Breast epithelium (tissue), 4 donors: Measurements from ENCODE around the gene NEK4. TPM values are rescaled to one million over a fixed set of nuclear protein-coding genes. Genes with fewer than 3 reads are reported as not detected.
A peak's percentile ranks its signal among the peaks of the same experiment; 100 is the strongest.
"Not testable (repeated sequence)": the region's sequence is repeated elsewhere in the genome, so short reads cannot be mapped to it uniquely, and the experiment has no call there.

Experiments
- DNase-seq, 2 donors: peaks; one replicate each; pipeline ENCODE4 v3.0.0-alpha.2; 2019; ENCODE audit warnings: low spot score in 2 of 2
- H3K27ac ChIP-seq, 2 donors: fragments of 200-600 bp; sonication (generic) in 1 of 2; one replicate each; pipeline ENCODE4 v1.5.1; 2016 to 2019; ENCODE audit warnings: mild to moderate bottlenecking in 1 of 2
- H3K27me3 ChIP-seq, 2 donors: fragments of 200-600 bp; sonication (generic) in 1 of 2; one replicate each; pipeline versions ENCODE4 v1.5.1 to v1.6.0; 2017 to 2019; ENCODE audit warnings: control low read depth in 1 of 2, mild to moderate bottlenecking in 1 of 2
- H3K36me3 ChIP-seq: fragments of 200-600 bp; one replicate; pipeline ENCODE4 v1.5.1; 2019
- H3K4me1 ChIP-seq, 2 donors: fragments of 200-600 bp; sonication (generic); one replicate each; pipeline ENCODE4 v1.5.1; 2016 to 2019; ENCODE audit warnings: control low read depth in 1 of 2
- H3K4me3 ChIP-seq, 3 donors: fragments of 200-600 bp; sonication (generic); 1 replicate in 2 of 3; 2 replicates in 1 of 3; pipeline ENCODE4 v1.5.1; 2016 to 2019; ENCODE audit warnings: mild to moderate bottlenecking in 3 of 3, moderate library complexity in 2 of 3
- H3K9me3 ChIP-seq, 2 donors: fragments of 200-600 bp; sonication (generic) in 1 of 2; one replicate each; pipeline ENCODE4 v1.5.1; 2016 to 2019; ENCODE audit warnings: control low read depth in 1 of 2
- CTCF ChIP-seq, 3 donors: fragments of 450-650 bp; IDR thresholded peaks; one replicate each; pipeline ENCODE4 v1.5.1; 2016 to 2017; ENCODE audit warnings: antibody characterized with exemption in 3 of 3, mild to moderate bottlenecking in 3 of 3, moderate library complexity in 3 of 3
- POLR2A ChIP-seq: fragments of 450-650 bp; IDR thresholded peaks from one replicate; pipeline ENCODE4 v1.6.1; 2016; ENCODE audit warnings: antibody characterized with exemption, mild to moderate bottlenecking, moderate library complexity
- POLR2AphosphoS5 ChIP-seq, 3 donors: sonication (generic); formaldehyde crosslinking; IDR thresholded peaks; one replicate each; pipeline ENCODE4 v1.6.1; 2017; ENCODE audit warnings: antibody characterized with exemption in 3 of 3
- intact Hi-C: fragments of 100-400 bp; cut with DNase I; formaldehyde crosslinking; loops from one replicate; pipeline ENCODE4 v1.15.1; 2023; ENCODE audit warnings: low total_unique reads
- total RNA-seq, 3 donors: library from RNA; depleted of rRNA; stranded (reverse); fragments of >200 nt; gene quantifications; one replicate each; pipeline ENCODE4 v1.1.0, GENCODE V29; 2016

NEK4 gene
- total RNA-seq, 3 donors from 2014 or later = 16.5 to 32.4 (median 30.0) TPM

DNA sequence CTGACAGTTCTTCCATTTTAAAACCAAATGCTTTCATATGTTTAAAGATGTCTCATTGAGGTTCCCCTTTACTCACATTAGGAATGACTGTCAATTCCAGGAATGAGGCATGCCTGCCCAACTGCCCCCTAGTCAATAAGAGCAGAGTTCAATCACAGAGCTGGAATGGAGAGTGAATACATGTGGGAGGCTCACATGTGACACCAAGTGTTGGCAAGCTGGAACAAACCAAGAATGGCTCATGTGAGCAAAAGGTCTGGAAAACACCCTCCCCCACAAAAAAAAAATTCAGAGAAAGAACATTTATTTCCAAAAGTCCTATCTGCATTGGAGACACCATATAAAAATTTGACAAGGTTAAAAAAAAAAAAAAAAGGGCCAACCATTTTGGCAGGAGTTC lies 88.7 kb downstream of the NEK4 start:
- Histone ChIP-seq H3K27me3 (no peaks in the 10 kb centered on the region), H3K9me3 (no peaks in the 10 kb centered on the region), H3K4me3 (no peak overlapping the region), H3K4me1 (peaks cover 0 to 17% of the 10 kb centered on the region in 2 donors), H3K36me3 (no peaks in the 10 kb centered on the region), H3K27ac (peak overlapping the region; percentile 54 to 65)
- TF ChIP-seq POLR2AphosphoS5 (IDR thresholded peaks at IDR 0.05) (no peak), CTCF (IDR thresholded peaks at IDR 0.05) (no peak), POLR2A (no peak)
- intact Hi-C loops = no loop called here
- DNase-seq = no peak

GRCh38 chr3:52681596-52681995 lies 89.1 kb downstream of the NEK4 start:
- Histone ChIP-seq H3K27me3 (no peaks in the 10 kb centered on the region), H3K4me3 (no peak overlapping the region), H3K36me3 (no peaks in the 10 kb centered on the region), H3K9me3 (no peaks in the 10 kb centered on the region), H3K4me1 (peaks cover 0 to 13% of the 10 kb centered on the region in 2 donors), H3K27ac (peak overlapping the region; percentile 54 to 65)
- no peak for DNase-seq
- intact Hi-C loops = no loop called here
- TF ChIP-seq CTCF (IDR thresholded peaks at IDR 0.05) (no peak), POLR2AphosphoS5 (IDR thresholded peaks at IDR 0.05) (no peak), POLR2A (no peak)

DNA sequence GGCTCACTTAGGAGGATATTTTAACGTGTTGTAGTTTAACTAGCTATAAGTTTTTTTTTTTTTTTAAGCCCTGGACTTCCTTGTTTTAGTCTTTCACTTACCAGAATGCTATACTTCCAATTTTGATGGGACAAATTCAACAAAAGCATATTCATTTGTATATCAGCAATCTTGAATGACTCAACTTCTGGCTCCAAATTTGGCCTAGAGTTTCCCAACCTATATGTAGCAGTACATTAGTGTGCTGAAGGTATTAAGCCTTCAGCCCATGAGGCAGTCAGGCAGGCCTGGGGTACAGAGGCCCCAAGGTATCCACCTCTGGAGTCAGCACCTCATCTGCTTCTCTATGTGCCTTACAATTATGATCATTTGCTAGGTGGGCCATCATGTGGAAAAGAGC lies 90.9 kb downstream of the NEK4 start:
- intact Hi-C loops = no loop called here
- no peaks in the 10 kb centered on the region for H3K36me3 ChIP-seq

GRCh38 chr3:52679199-52679538 lies 91.6 kb downstream of the NEK4 start:
- Histone ChIP-seq H3K4me1 (peaks cover 0 to 6% of the 10 kb centered on the region in 2 donors), H3K36me3 (no peaks in the 10 kb centered on the region), H3K27ac (peak overlapping the region; percentile 15 to 30), H3K9me3 (no peaks in the 10 kb centered on the region), H3K4me3 (no peak overlapping the region), H3K27me3 (no peaks in the 10 kb centered on the region)
- intact Hi-C loops = no loop called here
- no peak for TF ChIP-seq CTCF (IDR thresholded peaks at IDR 0.05)
- no peak for TF ChIP-seq POLR2A
- no peak for TF ChIP-seq POLR2AphosphoS5 (IDR thresholded peaks at IDR 0.05)
- DNase-seq = no peak

More for the DNA sequence above, 90.9 kb downstream of the NEK4 start:
- no peaks in the 10 kb centered on the region for H3K9me3 ChIP-seq
- no peaks in the 10 kb centered on the region for H3K27me3 ChIP-seq
- H3K4me1 ChIP-seq = peaks cover 0 to 12% of the 10 kb centered on the region in 2 donors
- H3K27ac ChIP-seq = peak overlapping the region; percentile 30 to 38
- no peak overlapping the region for H3K4me3 ChIP-seq
- TF ChIP-seq POLR2AphosphoS5 (IDR thresholded peaks at IDR 0.05) (no peak), POLR2A (no peak), CTCF (IDR thresholded peaks at IDR 0.05) (no peak)
- no peak for DNase-seq

DNA sequence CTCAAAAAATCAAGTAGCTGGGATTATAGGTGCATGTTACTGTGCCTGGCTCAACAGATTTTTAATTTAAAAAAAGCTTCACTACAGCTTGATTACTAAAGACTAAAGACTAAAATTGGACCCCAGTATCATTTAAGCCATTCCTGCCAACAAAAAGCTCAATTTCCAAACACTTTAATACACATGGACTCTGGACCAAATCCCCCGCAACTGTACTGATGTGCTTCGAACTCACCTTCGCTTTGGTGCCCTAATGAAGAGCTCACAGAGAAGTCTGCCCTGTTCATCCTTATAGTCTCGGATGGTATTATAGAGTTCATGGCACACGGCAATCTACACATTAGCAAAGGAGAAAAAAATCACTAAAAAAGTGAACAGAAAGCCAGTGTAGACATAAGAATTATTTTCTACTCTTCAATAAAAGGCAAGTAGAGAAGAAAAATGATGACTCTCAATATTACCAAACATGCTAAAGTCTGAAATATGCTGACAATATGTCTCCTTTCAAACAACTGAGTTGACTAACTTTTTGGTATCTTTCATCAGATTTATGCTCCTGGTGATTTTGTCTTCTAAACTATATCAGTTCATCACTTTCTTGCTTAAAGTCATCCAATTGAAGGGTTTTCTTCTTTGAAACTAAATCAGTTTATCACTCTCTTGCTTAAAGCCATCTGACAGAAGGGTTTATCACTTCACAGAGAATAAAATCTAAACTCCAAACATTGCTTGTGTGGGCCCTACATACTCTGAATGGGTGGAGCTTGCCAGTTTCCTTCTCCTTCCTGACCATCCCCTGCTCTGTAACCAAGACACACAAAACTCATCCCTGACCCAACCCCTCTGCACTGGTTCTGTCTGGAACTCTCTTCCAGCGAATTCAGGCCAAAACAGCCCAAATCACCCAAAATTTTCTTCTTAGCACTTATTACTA lies 92.2 kb downstream of the NEK4 start:
- Histone ChIP-seq H3K36me3 (no peaks in the 10 kb centered on the region), H3K27ac (no peak overlapping the region), H3K4me1 (no peaks in the 10 kb centered on the region), H3K27me3 (no peaks in the 10 kb centered on the region), H3K9me3 (no peaks in the 10 kb centered on the region), H3K4me3 (no peak overlapping the region)
- intact Hi-C loops = no loop called here
- TF ChIP-seq CTCF (IDR thresholded peaks at IDR 0.05) (no peak), POLR2AphosphoS5 (IDR thresholded peaks at IDR 0.05) (no peak), POLR2A (no peak)
- DNase-seq = no peak

DNA sequence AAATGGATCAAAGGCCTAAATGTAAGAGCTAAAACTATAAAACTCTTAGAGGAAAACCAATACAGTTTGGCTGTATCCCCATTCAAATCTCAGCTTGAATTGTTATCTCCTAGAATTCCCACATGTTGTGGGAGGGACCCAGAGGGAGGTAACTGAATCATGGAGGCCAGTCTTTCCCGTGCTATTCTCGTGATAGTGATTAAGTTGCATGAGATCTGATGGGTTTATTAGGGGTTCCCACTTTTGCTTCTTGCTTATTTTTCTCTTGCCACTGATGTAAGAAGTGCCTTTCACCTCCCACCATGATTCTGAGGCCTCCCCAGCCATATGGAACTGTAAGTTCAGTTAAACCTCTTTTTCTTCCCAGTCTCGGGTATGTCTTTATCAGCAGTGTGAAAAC lies 94.5 kb downstream of the NEK4 start:
- H3K27me3 ChIP-seq, H3K9me3 ChIP-seq, H3K4me1 ChIP-seq, H3K36me3 ChIP-seq, H3K27ac ChIP-seq, DNase-seq, H3K4me3 ChIP-seq, intact Hi-C loops: not testable (repeated sequence)
